Mesothelial cell of epicardium (in vitro differentiated cells): ENCODE data around the gene RPE. TPM values are rescaled to one million over a fixed set of nuclear protein-coding genes. Genes with fewer than 3 reads are reported as not detected.

Experiments used
- DNase-seq, 2 experiments: peaks; one replicate each; pipeline ENCODE4 v3.0.0; 2021; ENCODE audit warnings: low spot score in 2 of 2; ENCODE audit not compliant: unreplicated experiment in 2 of 2
- H3K27ac Mint-ChIP-seq: 2 replicates; pipeline ENCODE4 v1.8.0; 2021; ENCODE audit warnings: mixed read lengths
- H3K27me3 Mint-ChIP-seq: 2 replicates; pipeline ENCODE4 v1.8.0; 2021; ENCODE audit warnings: low read depth, mixed read lengths
- H3K36me3 Mint-ChIP-seq: 2 replicates; pipeline ENCODE4 v1.8.0; 2021; ENCODE audit warnings: mixed read lengths
- H3K4me1 Mint-ChIP-seq: 2 replicates; pipeline ENCODE4 v1.8.0; 2021; ENCODE audit warnings: mixed read lengths
- H3K4me3 Mint-ChIP-seq: 2 replicates; pipeline ENCODE4 v1.8.0; 2021; ENCODE audit warnings: mild to moderate bottlenecking, moderate library complexity, mixed read lengths
- H3K9me3 Mint-ChIP-seq: 2 replicates; pipeline ENCODE4 v1.8.0; 2021; ENCODE audit warnings: mixed read lengths
- CTCF ChIP-seq: fragments of 200-600 bp; sonication (generic); IDR thresholded peaks from one replicate; pipeline ENCODE4 v1.5.0; 2021; ENCODE audit warnings: antibody characterized with exemption; ENCODE audit not compliant: unreplicated experiment
- total RNA-seq: library from RNA; stranded (reverse); gene quantifications from 3 replicates; pipeline ENCODE4 v1.2.1, GENCODE V29; 2021

RPE gene
- total RNA-seq, 1 donor from 2014 or later = 47.7 TPM

DNA sequence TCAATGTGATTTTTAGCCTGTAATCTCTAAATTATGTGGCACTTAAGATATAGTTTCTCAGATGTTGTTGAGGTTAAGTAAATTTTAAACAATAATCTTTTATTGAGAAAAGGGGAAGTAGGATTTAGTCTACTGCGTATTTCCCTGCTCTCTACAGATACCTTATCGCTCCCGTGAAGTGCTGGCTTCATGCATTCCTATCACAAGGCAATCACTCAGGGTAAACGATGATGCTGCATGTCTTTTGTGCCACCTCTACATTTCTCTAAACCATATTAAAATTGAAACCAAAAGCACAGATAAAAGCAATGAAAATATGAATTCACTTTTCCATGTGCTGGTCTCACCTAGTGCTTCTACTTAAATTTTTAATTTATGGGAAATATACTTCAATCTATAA is 14.4 kb upstream of the RPE start:
- TF ChIP-seq CTCF = no peak
- no peak for DNase-seq
- Mint-ChIP-seq H3K4me1 (no peaks in the 10 kb centered on the region), H3K4me3 (no peak overlapping the region), H3K27me3 (peaks cover 48% of the 10 kb centered on the region), H3K27ac (no peak overlapping the region), H3K36me3 (no peaks in the 10 kb centered on the region), H3K9me3 (no peaks in the 10 kb centered on the region)

DNA sequence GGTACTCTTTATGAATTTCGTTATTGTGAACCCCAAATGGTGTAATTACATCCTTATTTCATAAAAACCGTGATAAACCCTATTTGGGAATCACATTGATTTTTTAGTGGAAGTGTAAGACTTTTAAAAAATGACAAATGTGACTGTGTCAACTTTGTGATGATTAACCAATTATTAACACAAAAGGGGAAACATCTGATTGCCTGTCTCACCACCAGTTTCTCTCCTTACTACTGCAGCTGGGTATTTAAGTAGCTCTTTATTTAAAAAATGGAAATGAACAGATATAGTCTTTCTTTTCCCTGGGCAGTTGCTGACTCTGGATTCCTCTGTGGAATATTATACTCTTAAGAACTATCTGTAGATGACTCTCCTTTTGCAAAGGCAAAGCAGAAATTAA is 11.6 kb upstream of the RPE start:
- Mint-ChIP-seq H3K4me1 (no peaks in the 10 kb centered on the region), H3K9me3 (no peaks in the 10 kb centered on the region), H3K27ac (no peak overlapping the region), H3K36me3 (no peaks in the 10 kb centered on the region), H3K27me3 (peaks cover 44% of the 10 kb centered on the region), H3K4me3 (no peak overlapping the region)
- no peak for DNase-seq
- TF ChIP-seq CTCF = no peak

- H3K4me1 Mint-ChIP-seq = no peaks in the 10 kb centered on the region
These were observed 8.5 kb upstream of the RPE start for GRCh38 chr2:209993968-209994367.

GRCh38 chr2:209998596-209998995 is 3.8 kb upstream of the RPE start:
- no peak overlapping the region for H3K4me3 Mint-ChIP-seq
- H3K9me3 Mint-ChIP-seq = no peaks in the 10 kb centered on the region
- peaks cover 13% of the 10 kb centered on the region for H3K4me1 Mint-ChIP-seq
- no peak for TF ChIP-seq CTCF
- peaks cover 8% of the 10 kb centered on the region for H3K27me3 Mint-ChIP-seq
- DNase-seq = no peak
- no peak overlapping the region for H3K27ac Mint-ChIP-seq
- no peaks in the 10 kb centered on the region for H3K36me3 Mint-ChIP-seq

More at GRCh38 chr2:209993968-209994367, 8.5 kb upstream of the RPE start:
- H3K4me3 Mint-ChIP-seq = no peak overlapping the region
- no peaks in the 10 kb centered on the region for H3K9me3 Mint-ChIP-seq
- peaks cover 38% of the 10 kb centered on the region for H3K27me3 Mint-ChIP-seq
- no peak for DNase-seq
- H3K27ac Mint-ChIP-seq = no peak overlapping the region
- no peaks in the 10 kb centered on the region for H3K36me3 Mint-ChIP-seq
- no peak for TF ChIP-seq CTCF

DNA sequence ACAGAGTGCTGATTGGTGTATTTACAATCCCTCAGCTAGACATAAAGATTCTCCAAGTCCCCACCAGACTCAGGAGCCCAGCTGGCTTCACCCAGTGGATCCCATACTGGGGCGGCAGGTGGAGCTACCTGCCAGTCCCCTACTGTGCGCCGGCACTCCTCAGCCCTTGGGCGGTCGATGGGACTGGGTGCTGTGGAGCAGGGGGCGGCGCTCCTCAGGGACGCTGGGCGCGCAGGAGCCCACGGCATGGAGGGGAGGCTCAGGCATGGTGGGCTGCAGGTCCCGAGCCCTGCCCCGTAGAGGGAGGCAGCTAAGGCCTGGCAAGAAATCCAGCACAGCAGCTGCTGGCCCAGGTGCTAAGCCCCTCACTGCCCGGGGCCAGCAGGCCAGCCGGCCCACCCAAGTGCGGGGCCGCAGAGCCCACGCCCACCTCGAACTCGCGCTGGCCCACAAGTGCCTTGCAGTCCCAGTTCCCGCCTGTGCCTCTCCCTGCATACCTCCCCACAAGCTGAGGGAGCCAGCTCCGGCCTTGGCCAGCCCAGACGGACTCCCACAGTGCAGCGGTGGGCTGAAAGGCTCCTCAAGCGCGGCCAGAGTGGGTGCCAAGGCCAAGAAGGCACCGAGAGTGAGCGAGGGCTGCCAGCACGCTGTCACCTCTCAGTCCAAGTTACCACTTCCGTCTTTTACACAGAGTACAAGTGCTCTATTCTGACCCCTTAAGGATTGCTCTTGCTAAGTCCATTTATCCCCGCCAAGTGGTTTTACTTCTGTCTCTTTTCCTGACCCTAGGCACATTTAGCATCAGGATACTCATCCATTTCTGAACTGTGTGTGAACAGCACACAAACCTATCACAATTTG is 1.7 kb upstream of the RPE start:
- Mint-ChIP-seq H3K27ac (no peak overlapping the region), H3K4me1 (peaks cover 26% of the 10 kb centered on the region), H3K4me3 (no peak overlapping the region), H3K27me3 (peaks cover 2% of the 10 kb centered on the region), H3K9me3 (no peaks in the 10 kb centered on the region), H3K36me3 (no peaks in the 10 kb centered on the region)
- TF ChIP-seq CTCF = no peak
- no peak for DNase-seq
